ENCODE data around the gene ZFAND2B. TPM values are rescaled to one million over a fixed set of nuclear protein-coding genes. Genes with fewer than 3 reads are reported as not detected.
A peak's percentile ranks its signal among the peaks of the same experiment; 100 is the strongest.

Gene ZFAND2B
- total RNA-seq, 2 experiments from 2014 or later = 31.9 to 34.4 TPM

DNA sequence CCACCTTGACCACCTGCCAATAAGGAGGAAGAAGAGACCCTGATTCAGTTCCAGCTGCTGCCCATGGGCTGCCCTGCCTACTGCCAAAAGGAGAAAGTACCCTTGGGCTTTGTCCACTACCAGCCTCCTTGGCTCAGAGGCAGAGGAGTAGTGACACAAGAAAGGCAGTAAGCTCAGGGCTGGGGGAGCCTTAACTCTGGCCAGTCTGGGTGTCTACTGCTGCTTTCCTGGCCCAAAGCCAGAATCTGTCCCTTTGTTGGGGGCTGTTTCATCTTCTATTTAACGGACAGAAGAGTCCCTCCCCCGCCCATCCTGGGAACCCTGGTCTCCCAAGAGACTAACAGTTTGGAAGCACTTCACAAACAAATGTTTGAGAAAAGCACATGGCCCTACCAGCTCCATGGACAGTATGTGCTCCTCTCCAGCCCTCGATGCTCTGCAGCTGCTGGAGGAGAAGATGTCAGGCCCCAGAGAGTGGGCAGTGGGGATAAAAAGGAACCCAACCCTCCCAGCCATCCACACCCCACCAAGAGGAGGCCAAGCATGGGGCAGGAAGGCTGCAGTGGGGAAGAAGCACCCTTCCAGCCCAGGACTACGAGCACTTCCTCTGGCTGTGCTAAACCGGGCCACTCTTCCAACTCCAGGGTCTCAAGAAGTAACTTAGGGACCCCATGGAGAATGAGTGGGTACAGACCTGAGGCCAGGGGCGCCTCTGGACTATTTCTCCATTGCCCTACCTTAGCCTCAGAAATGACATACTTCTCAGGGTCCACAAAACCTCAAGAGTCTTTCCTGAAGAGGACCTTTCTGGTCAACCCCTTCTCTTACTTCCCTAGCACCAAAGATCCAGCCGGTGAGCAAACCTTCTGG lies 21.7 kb downstream of the ZFAND2B start:
- intact Hi-C loops (cut with micrococcal nuclease) = no loop called here
- H3K9me3 Mint-ChIP-seq = no peaks in the 10 kb centered on the region
- H3K27ac Mint-ChIP-seq = peak overlapping the region; percentile 49
- H3K4me1 Mint-ChIP-seq (ENCODE audit: low read depth) = peaks cover 42% of the 10 kb centered on the region
- H3K36me3 Mint-ChIP-seq = peaks cover 55% of the 10 kb centered on the region
- ChIA-PET CTCF (interaction anchor here (0.7 to 5.5 kb wide), 8 partner anchors 8 to 172 kb away, joined by 3 to 38 read pairs (median 7); partner anchors contain the start of genes ABCB6, DNAJB2, GLB1L and STK16), POLR2A (interaction anchor here (0.9 to 3.3 kb wide), 12 partner anchors 10 to 332 kb away, joined by 4 to 75 read pairs (median 14); partner anchors contain the start of genes ABCB6, CNPPD1, DNAJB2 and GLB1L)
- H3K27me3 Mint-ChIP-seq = no peaks in the 10 kb centered on the region
- peak overlapping the region; percentile 95 for H3K4me3 Mint-ChIP-seq
- no peak for DNase-seq

DNA sequence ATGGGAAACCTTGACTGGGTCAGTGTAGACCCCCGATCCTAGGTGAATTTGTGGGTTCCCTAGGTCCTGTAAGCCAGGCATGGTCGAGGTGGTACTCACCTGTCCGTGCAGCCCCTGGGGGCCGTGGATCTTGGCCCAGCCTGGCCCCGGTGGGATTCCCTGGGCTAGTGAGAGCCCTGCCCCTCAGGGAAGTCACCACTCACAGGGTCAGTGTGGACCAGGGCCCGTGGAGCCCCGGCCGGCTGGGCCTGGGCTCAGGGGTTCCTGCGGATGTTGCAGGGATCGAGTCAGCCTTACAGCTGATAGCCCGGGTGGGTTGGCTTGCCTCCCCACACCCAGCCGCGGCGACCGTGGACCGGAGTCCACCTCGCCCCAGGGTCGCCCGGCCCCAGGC lies 22.3 kb downstream of the ZFAND2B start:
- POLR2A ChIA-PET = interaction anchor here (0.9 to 3.3 kb wide), 14 partner anchors 10 to 332 kb away, joined by 4 to 75 read pairs (median 13); partner anchors contain the start of genes ABCB6, CNPPD1, DNAJB2 and GLB1L
- no peaks in the 10 kb centered on the region for H3K27me3 Mint-ChIP-seq
- no peak for DNase-seq

DNA sequence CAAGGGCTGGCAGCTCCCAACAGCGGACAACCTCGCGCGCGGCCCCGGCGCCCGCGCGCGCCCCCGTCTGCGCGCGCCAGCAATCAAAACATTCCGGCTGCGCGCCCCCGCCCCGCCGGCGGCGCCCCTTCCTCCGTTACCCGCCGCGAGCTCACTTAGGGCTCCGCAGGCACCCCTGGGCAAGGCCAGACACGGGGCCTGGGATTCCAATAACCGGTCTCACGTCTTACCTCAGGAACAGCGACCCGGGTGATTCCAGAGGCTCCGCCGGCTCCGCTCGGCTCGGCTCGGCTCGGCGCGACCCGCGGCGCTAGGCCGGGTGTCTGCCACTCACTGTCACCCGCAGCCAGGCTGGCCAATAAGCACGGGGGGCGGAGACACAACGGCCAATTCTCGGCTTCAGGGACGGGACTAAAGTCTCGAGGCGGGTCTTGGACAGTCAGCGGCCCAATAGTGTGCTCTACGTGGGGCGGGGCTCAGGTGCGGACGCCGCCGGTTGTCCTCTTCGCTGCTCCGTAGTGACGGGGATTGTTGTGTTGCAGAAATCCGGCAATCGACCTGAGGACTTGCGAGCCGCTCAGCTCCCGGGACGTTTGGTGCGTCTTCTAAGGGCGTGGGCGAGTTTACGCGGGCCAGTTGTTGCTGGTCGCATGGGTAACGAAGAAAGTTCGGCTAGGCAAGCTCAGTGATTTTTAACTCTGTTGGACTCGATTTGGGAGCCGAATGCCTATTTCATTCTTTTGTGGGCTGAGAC lies 22.9 kb downstream of the ZFAND2B start, which contains the start of the genes ANKZF1 and ATG9A:
Gene ANKZF1 (plus strand): TSS at position 502 of the 754 bp plus-strand sequence. CDS start 452 bp downstream, outside the sequence.
Gene ATG9A (minus strand): TSS at position 332 of the 754 bp plus-strand sequence. CDS start 1,612 bp downstream, outside the sequence.
- no peaks in the 10 kb centered on the region for H3K9me3 Mint-ChIP-seq
- H3K4me1 Mint-ChIP-seq (ENCODE audit: low read depth) = peaks cover 50% of the 10 kb centered on the region
- CTCF ChIA-PET = interaction anchor here (0.7 to 5.5 kb wide), 16 partner anchors 10 to 200 kb away, joined by 3 to 38 read pairs (median 6); partner anchors contain the start of genes ABCB6, DNAJB2, GLB1L and STK16
- peak; percentile 99 for DNase-seq
- H3K4me3 Mint-ChIP-seq = peak within 1 kb of the TSS; percentile 95
- intact Hi-C loops (cut with micrococcal nuclease) = loop anchor here (1.0 kb wide), 8 partner anchors 10 to 159 kb away; partner anchors contain the start of genes DNAJB2, GLB1L, STK16 and ZFAND2B
- H3K36me3 Mint-ChIP-seq = peaks cover 56% of the 10 kb centered on the region
- POLR2A ChIA-PET = interaction anchor here (0.9 to 3.3 kb wide), 15 partner anchors 8 to 333 kb away, joined by 4 to 75 read pairs (median 13); partner anchors contain the start of genes ABCB6, CNPPD1, DNAJB2 and GLB1L
- H3K27ac Mint-ChIP-seq = peak within 1 kb of the TSS; percentile 99
- H3K27me3 Mint-ChIP-seq = no peaks in the 10 kb centered on the region

More for the DNA sequence above, 22.3 kb downstream of the ZFAND2B start:
- Mint-ChIP-seq H3K4me1 (ENCODE audit: low read depth) (peaks cover 48% of the 10 kb centered on the region), H3K9me3 (no peaks in the 10 kb centered on the region), H3K4me3 (peak overlapping the region; percentile 95), H3K36me3 (peaks cover 55% of the 10 kb centered on the region), H3K27ac (peak overlapping the region; percentile 49)
- CTCF ChIA-PET = interaction anchor here (1.0 to 5.5 kb wide), 14 partner anchors 9 to 199 kb away, joined by 3 to 38 read pairs (median 6); partner anchors contain the start of genes ABCB6, DNAJB2, GLB1L and STK16
- intact Hi-C loops (cut with micrococcal nuclease) = loop anchor here (1.0 kb wide), 8 partner anchors 10 to 159 kb away; partner anchors contain the start of genes DNAJB2, GLB1L, STK16 and ZFAND2B

DNA sequence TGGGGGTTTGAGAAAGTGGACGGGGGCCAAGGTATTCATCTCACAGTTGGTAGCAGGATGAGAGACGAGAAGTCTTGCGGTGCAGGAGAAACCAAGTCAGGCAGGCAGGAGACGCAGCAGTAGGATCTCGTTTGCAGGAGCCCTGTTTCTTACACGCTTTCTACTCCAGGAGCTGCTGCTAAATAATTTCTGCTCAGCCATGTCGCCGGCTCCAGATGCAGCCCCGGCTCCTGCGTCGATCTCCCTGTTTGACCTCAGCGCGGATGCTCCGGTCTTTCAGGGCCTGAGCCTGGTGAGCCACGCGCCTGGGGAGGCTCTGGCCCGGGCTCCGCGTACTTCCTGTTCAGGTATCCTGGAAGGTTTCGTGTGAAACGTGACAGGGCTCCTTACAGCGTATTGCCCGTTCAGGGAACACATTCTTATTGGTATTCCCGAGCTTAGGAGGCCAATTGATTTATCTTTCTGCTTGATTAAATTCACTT lies 23.5 kb downstream of the ZFAND2B start:
- peak overlapping the region; percentile 95 for H3K4me3 Mint-ChIP-seq
- peak overlapping the region; percentile 99 for H3K27ac Mint-ChIP-seq
- no peaks in the 10 kb centered on the region for H3K27me3 Mint-ChIP-seq
- CTCF ChIA-PET = interaction anchor here (0.8 to 5.5 kb wide), 14 partner anchors 10 to 200 kb away, joined by 3 to 38 read pairs (median 6); partner anchors contain the start of genes ABCB6, DNAJB2, GLB1L and STK16
- DNase-seq = peak; percentile 70
- intact Hi-C loops (cut with micrococcal nuclease) = no loop called here
- H3K9me3 Mint-ChIP-seq = no peaks in the 10 kb centered on the region
- peaks cover 53% of the 10 kb centered on the region for H3K36me3 Mint-ChIP-seq
- peaks cover 53% of the 10 kb centered on the region for H3K4me1 Mint-ChIP-seq (ENCODE audit: low read depth)
- POLR2A ChIA-PET = interaction anchor here (0.9 to 3.3 kb wide), 16 partner anchors 9 to 334 kb away, joined by 3 to 75 read pairs (median 12); partner anchors contain the start of genes ABCB6, CNPPD1, DNAJB2 and GLB1L

DNA sequence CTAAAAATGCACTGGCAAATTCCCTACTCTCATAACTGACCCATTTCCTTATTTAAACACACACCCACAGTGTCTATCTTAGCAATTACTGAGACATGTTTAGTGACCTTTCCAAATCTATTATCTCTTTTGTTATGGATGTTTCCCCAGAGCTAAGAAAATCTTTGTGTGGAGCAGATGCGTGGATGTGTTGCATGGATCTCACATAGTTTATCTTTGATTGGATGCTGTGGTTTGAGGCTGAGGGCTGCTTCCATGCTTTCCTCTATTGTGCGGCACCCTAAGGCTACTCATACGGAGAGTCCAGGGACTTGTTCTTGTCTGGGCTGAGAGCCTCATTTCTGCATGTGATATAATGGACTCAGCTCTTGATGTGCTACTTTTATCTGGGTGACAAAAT lies 27.7 kb downstream of the ZFAND2B start:
- CTCF ChIA-PET = interaction anchor here (1.3 to 1.4 kb wide), 3 partner anchors 43 to 62 kb away, joined by 3 to 6 read pairs (median 3); no protein-coding TSS in a partner anchor
- POLR2A ChIA-PET = no interaction called here
- Mint-ChIP-seq H3K27me3 (no peaks in the 10 kb centered on the region), H3K4me3 (no peak overlapping the region), H3K36me3 (peaks cover 64% of the 10 kb centered on the region), H3K4me1 (ENCODE audit: low read depth) (peaks cover 36% of the 10 kb centered on the region), H3K27ac (no peak overlapping the region), H3K9me3 (no peaks in the 10 kb centered on the region)
- no peak for DNase-seq
- intact Hi-C loops (cut with micrococcal nuclease) = no loop called here

DNA sequence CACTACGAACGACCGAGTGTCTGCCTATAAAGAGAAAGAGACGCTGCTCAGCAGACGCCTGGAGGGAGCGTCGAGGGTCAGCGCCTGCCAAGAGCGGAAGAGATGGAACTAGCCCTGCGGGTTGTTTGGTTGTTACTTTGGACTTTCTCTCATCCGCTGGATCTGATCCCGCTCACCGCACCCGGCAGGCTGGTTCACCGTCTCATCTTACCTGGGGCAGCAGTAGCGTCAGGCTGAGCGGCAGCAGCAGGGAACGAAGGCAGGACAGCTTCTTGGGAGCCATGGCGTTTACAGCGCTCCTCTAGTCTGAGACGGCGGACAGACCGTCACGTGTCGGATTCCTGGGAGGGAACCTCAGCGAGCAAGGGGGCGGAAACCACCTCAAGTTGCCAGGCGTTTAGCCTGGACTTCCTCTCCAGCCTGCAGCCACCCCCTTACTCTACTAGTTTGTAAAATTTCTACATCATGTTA lies 36.7 kb downstream of the ZFAND2B start:
- H3K4me1 Mint-ChIP-seq (ENCODE audit: low read depth) = peaks cover 41% of the 10 kb centered on the region
- POLR2A ChIA-PET = interaction anchor here (2.7 kb wide), 1 partner anchor 14 kb away, joined by 8 read pairs; the partner anchor contains the start of genes ANKZF1 and ATG9A
- H3K9me3 Mint-ChIP-seq = no peaks in the 10 kb centered on the region
- intact Hi-C loops (cut with micrococcal nuclease) = no loop called here
- H3K4me3 Mint-ChIP-seq = peak overlapping the region; percentile 59
- H3K27ac Mint-ChIP-seq = no peak overlapping the region
- no peaks in the 10 kb centered on the region for H3K27me3 Mint-ChIP-seq
- CTCF ChIA-PET = interaction anchor here (6.8 kb wide), 1 partner anchor 52 kb away, joined by 51 read pairs; no protein-coding TSS in a partner anchor
- no peak for DNase-seq
- peaks cover 16% of the 10 kb centered on the region for H3K36me3 Mint-ChIP-seq

GRCh38 chr2:219244789-219245147 lies 38.2 kb downstream of the ZFAND2B start:
- intact Hi-C loops (cut with micrococcal nuclease) = loop anchor here (1.0 to 5.0 kb wide), 4 partner anchors 9 to 847 kb away; partner anchors contain the start of genes ANKZF1, ATG9A, CTDSP1 and NHEJ1
- peaks cover 29% of the 10 kb centered on the region for H3K36me3 Mint-ChIP-seq
- ChIA-PET CTCF (interaction anchor here (1.0 to 6.8 kb wide), 8 partner anchors 10 to 90 kb away, joined by 3 to 51 read pairs (median 7); partner anchors contain the start of genes ANKZF1, ATG9A, CNPPD1 and DNAJB2), POLR2A (interaction anchor here (1.0 to 2.6 kb wide), 9 partner anchors 10 to 69 kb away, joined by 3 to 43 read pairs (median 10); partner anchors contain the start of genes ANKZF1, ATG9A, CNPPD1 and DNAJB2)
- DNase-seq = no peak
- H3K27me3 Mint-ChIP-seq = no peaks in the 10 kb centered on the region
- peaks cover 56% of the 10 kb centered on the region for H3K4me1 Mint-ChIP-seq (ENCODE audit: low read depth)
- no peaks in the 10 kb centered on the region for H3K9me3 Mint-ChIP-seq
- H3K4me3 Mint-ChIP-seq = peak overlapping the region; percentile 98
- H3K27ac Mint-ChIP-seq = peak overlapping the region; percentile 98

DNA sequence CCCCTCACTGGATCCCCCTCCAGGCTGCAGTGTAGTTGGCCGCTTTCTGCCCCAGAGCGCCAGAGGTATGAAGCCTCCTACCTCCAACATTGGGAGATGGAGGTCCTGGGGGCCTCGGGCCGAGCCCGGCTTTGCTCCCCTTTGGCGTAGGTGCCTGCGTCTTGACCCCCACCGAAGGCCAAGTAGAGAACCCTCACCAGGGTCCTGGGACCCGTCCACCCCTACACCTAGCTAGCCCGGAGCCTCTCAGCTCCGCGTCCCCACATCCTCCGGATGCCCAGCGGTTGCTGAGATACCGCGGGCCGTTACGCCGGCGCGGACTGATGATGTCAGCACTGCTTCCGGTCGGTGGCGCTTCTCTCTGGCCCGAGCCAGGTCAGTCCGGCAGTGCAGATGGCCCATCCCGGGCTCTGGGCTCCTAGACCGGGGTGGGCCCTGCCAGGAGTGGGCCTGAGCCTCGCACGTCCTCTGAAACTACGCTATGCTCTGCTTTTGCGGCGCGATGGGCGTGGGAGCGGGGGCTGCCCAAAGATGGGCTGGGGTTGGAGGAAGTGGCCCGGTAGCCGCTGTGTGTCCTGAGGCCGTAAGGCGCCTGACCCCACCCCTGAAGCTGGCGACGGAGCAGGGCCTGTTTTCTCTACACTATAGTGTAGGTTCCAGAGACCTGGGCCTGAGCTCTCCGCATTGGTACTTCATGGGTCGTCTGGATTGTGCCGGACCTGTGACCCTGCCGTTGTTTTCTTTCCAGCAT lies 38.7 kb downstream of the ZFAND2B start, which contains the start of the genes GLB1L and STK16:
Gene GLB1L (minus strand): TSS at position 297 of the 751 bp plus-strand sequence. CDS start 1,871 bp downstream, outside the sequence.
Gene STK16 (plus strand): TSS at position 332 of the 751 bp plus-strand sequence. CDS start 521 bp downstream, outside the sequence.
- ChIA-PET POLR2A (interaction anchor here (0.7 to 2.6 kb wide), 10 partner anchors 8 to 69 kb away, joined by 3 to 43 read pairs (median 10); partner anchors contain the start of genes ANKZF1, ATG9A, CNPPD1 and DNAJB2), CTCF (interaction anchor here (0.9 to 6.8 kb wide), 10 partner anchors 10 to 91 kb away, joined by 3 to 51 read pairs (median 4); partner anchors contain the start of genes ANKZF1, ATG9A, CNPPD1 and DNAJB2)
- H3K4me1 Mint-ChIP-seq (ENCODE audit: low read depth) = peaks cover 61% of the 10 kb centered on the region
- no peaks in the 10 kb centered on the region for H3K9me3 Mint-ChIP-seq
- peak within 1 kb of the TSS; percentile 98 for H3K27ac Mint-ChIP-seq
- H3K36me3 Mint-ChIP-seq = peaks cover 35% of the 10 kb centered on the region
- intact Hi-C loops (cut with micrococcal nuclease) = loop anchor here (1.0 to 5.0 kb wide), 4 partner anchors 8 to 848 kb away; partner anchors contain the start of genes ANKZF1, ATG9A, CTDSP1 and NHEJ1
- H3K27me3 Mint-ChIP-seq = no peaks in the 10 kb centered on the region
- DNase-seq = peak; percentile 95
- peak within 1 kb of the TSS; percentile 98 for H3K4me3 Mint-ChIP-seq

DNA sequence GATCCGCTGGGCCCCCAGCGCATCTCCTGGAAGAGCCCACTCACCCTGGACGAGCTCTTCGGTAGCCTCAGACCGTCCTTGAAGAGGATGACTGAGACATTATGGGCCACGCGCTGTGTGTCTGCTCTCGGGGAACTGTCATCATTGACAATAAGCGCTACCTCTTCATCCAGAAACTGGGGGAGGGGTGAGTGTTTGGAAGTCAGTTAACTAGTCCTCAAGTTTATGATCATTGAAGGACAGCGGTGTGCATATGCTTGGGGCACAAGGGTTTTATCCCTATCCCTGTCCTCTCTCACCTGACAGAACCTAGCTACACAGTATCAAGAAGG lies 39.3 kb downstream of the ZFAND2B start:
- CTCF ChIA-PET = interaction anchor here (0.9 to 6.8 kb wide), 8 partner anchors 9 to 91 kb away, joined by 3 to 51 read pairs (median 7); partner anchors contain the start of genes ANKZF1, ATG9A, CNPPD1 and DNAJB2

More for the DNA sequence above, 39.3 kb downstream of the ZFAND2B start:
- H3K4me3 Mint-ChIP-seq = peak overlapping the region; percentile 98
- H3K27ac Mint-ChIP-seq = peak overlapping the region; percentile 98
- intact Hi-C loops (cut with micrococcal nuclease) = loop anchor here (1.0 to 5.0 kb wide), 4 partner anchors 7 to 849 kb away; partner anchors contain the start of genes ANKZF1, ATG9A, CTDSP1 and NHEJ1
- peaks cover 40% of the 10 kb centered on the region for H3K36me3 Mint-ChIP-seq
- POLR2A ChIA-PET = interaction anchor here (0.7 to 2.6 kb wide), 7 partner anchors 8 to 49 kb away, joined by 3 to 43 read pairs (median 9); partner anchors contain the start of genes ANKZF1, ATG9A, DNAJB2 and TUBA4A
- no peaks in the 10 kb centered on the region for H3K27me3 Mint-ChIP-seq
- H3K9me3 Mint-ChIP-seq = no peaks in the 10 kb centered on the region
- DNase-seq = peak; percentile 40
- H3K4me1 Mint-ChIP-seq (ENCODE audit: low read depth) = peaks cover 67% of the 10 kb centered on the region

Data from activated CD4-positive, alpha-beta memory T cell treated with anti-CD3 and anti-CD28 coated beads for 36 hours (primary cell).